ENCODE data around the gene TANK.

Gene TANK

DNA sequence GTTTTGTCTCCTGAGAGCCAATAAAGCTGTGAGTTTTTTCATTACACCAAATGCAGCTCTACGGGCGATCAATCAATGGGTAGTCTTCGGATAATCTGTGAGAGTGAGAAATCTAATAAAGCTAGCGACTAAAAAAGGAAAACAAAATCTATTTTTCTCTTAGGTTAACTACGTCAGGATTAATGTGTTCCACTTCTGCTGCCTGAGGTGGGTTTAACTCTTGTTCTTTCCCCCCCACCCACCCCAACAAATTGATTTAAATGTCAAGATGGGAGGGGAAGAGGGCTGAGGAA, 85.0 kb downstream of the TANK start:
- TF ChIP-seq ZFX (IDR thresholded peaks at IDR 0.05) = no peak
- TF ChIP-seq, protein P1, sequence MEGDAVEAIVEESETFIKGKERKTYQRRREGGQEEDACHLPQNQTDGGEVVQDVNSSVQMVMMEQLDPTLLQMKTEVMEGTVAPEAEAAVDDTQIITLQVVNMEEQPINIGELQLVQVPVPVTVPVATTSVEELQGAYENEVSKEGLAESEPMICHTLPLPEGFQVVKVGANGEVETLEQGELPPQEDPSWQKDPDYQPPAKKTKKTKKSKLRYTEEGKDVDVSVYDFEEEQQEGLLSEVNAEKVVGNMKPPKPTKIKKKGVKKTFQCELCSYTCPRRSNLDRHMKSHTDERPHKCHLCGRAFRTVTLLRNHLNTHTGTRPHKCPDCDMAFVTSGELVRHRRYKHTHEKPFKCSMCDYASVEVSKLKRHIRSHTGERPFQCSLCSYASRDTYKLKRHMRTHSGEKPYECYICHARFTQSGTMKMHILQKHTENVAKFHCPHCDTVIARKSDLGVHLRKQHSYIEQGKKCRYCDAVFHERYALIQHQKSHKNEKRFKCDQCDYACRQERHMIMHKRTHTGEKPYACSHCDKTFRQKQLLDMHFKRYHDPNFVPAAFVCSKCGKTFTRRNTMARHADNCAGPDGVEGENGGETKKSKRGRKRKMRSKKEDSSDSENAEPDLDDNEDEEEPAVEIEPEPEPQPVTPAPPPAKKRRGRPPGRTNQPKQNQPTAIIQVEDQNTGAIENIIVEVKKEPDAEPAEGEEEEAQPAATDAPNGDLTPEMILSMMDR (conservative IDR thresholded peaks at IDR 0.05) = no peak

DNA sequence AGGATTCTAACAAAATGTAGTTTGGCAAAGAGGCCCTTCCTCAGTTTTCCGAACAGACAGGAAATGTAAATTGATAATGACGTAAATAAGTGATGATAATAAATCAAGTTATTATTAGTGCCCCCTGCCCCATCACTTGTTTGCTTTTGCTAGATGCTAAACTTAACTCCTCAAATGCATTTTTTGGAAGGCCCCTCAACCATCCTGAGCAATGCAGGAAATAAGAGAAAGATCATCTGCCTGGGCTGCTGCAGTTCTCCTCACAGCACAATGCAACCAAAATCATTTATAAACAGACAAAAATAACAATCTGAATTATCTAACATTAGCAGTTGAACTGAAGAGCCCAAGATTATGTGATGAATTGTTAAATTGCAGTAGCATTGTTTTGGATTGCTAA, 85.4 kb downstream of the TANK start:
- TF ChIP-seq, protein P1 (conservative IDR thresholded peaks at IDR 0.05) = no peak
- TF ChIP-seq ZFX (IDR thresholded peaks at IDR 0.05) = no peak
- no peak overlapping the region for H3K27ac ChIP-seq

More for the DNA sequence above, 85.0 kb downstream of the TANK start:
- H3K27ac ChIP-seq = no peak overlapping the region

DNA sequence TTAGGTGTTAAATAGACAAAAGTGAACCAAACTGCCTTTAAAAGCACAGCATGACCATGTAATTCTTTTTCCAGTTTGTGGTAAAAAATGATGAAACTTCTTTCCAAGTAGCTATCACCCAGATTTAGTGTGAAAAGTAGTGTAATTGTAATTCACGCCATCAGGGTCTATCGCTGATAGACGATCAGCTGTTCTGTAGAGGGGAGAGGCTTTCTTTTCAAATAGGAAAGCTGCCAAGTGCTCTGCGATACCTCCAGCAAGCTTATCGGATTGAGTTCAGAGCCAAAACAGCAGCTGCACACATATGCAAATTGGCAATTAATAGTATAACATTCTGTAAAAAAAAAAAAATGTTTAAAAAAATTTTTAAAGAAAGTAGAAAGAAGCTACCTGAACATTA, 86.1 kb downstream of the TANK start:
- no peak for TF ChIP-seq ZFX (IDR thresholded peaks at IDR 0.05)
- TF ChIP-seq, protein P1 (conservative IDR thresholded peaks at IDR 0.05) = no peak
- no peak overlapping the region for H3K27ac ChIP-seq

DNA sequence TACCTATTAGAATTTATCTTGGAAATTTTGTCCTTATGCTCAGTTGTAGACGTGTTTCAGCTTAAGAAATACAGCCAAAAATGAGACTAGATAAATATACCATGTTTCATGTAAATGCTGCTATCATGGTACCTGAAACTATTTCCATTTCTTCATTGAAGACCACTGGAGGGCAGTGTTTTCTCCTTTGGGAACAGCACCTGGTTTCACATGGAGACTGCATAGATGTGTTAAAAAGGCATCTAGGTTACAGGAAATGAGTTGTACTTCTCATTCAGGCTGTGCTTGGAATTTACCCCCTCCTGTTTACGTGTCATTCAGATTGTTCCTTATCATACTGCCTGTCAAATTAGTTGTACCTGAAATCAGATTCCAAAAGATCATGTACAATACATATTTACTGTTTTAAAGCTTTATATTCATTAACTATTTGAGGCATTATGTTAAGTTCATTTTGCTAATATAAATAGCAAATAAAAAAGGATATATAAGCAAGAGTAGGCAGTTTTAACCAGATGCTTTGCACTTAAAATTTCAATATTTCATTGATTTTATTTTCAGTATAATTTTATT, 90.7 kb downstream of the TANK start:
- no peak overlapping the region for H3K27ac ChIP-seq

DNA sequence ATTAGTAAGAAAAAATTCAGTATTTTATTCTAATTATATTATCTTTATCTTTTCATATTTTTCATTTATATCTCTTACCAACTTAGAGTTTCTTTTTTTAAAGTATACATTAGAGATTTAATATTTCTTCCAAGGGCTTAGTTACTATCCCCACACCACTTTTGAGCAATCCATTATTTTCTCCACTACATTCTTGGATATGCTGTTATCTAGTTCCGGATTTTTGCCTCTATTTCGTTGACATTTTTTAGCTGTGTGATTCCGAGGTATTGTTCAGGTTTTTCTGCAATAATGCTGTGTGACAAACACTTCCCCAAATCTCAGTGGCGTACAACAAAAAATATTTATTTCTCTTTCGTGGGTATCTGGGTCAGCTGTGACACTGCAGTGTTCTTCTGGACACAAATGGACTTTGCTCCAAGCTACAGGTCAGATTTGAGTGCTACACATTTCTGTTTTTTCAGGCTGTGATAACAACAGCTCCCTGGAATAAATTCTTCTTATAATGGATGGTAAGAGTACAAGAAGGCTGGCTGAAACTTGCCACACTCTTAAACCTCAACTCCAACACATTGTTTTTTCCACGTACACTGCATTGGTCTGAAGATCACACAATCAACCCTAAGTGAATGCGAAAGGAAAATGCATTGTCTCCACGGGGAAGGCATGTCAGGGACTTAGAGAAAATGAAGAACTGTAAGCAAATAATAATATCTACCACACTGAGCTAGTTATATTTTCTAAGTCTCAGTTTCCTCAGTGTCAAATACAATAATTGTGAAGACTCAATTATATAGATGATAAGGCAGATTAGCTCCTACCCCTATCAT, 97.1 kb downstream of the TANK start:
- H3K27ac ChIP-seq = no peak overlapping the region
- TF ChIP-seq, protein P1 (conservative IDR thresholded peaks at IDR 0.05) = no peak
- no peak for TF ChIP-seq ZFX (IDR thresholded peaks at IDR 0.05)

More for the DNA sequence above, 90.7 kb downstream of the TANK start:
- no peak for TF ChIP-seq ZFX (IDR thresholded peaks at IDR 0.05)
- TF ChIP-seq, protein P1 (conservative IDR thresholded peaks at IDR 0.05) = peak; percentile 84

DNA sequence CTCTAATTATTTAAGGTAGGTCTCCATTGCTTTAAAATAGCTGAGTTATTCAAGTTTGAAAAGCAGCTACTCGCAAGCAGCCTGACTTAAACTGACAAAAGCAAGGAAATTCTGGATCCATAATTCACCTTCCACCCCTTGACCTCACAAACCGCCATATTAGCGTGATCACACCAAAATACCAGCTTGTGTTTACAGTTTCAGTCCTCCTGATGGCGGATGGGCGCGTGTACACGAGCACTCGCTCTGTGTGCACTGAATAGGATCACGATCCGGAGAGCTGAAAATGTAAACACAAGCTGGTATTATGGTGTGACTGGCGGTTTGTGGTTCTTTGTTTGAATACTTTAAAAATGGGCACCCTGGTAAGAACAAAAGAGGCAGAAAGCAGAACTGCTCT, 105.6 kb downstream of the TANK start:
- TF ChIP-seq ZFX (IDR thresholded peaks at IDR 0.05) = no peak
- TF ChIP-seq, protein P1 (conservative IDR thresholded peaks at IDR 0.05) = no peak
- no peak overlapping the region for H3K27ac ChIP-seq

DNA sequence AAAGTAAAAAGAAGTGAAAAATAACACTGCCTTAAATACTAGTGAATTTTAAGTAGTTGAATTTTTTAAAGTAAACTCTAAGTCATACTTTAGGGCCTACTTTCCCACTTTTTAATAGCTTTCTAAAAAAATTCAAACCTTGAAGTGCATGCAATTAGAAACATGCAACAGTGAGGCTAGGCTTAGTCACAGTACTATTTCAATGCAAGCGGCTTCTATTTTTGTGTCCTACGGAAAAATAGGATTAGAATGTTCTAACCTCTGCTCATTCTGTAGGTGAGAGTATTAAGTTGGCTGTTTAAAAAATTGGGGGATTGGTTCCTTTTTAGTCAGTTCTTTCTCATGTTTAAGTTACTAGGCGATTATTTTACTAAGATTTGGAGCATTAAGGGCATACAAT, 108.9 kb downstream of the TANK start:
- TF ChIP-seq, protein P1 (conservative IDR thresholded peaks at IDR 0.05) = no peak
- no peak for TF ChIP-seq ZFX (IDR thresholded peaks at IDR 0.05)
- no peak overlapping the region for H3K27ac ChIP-seq

Measured in C4-2B (cell line).